ENCODE results near the gene OR2G6. TPM values are rescaled to one million over a fixed set of nuclear protein-coding genes. Genes with fewer than 3 reads are reported as not detected.
"Not testable (repeated sequence)": the region's sequence is repeated elsewhere in the genome, so short reads cannot be mapped to it uniquely, and the experiment has no call there.

Gene OR2G6
- total and polyA plus RNA-seq, 2 of the 8 experiments (the other 6 are each of a cell fraction or from before 2014, with no cell fraction given) = not detected

DNA sequence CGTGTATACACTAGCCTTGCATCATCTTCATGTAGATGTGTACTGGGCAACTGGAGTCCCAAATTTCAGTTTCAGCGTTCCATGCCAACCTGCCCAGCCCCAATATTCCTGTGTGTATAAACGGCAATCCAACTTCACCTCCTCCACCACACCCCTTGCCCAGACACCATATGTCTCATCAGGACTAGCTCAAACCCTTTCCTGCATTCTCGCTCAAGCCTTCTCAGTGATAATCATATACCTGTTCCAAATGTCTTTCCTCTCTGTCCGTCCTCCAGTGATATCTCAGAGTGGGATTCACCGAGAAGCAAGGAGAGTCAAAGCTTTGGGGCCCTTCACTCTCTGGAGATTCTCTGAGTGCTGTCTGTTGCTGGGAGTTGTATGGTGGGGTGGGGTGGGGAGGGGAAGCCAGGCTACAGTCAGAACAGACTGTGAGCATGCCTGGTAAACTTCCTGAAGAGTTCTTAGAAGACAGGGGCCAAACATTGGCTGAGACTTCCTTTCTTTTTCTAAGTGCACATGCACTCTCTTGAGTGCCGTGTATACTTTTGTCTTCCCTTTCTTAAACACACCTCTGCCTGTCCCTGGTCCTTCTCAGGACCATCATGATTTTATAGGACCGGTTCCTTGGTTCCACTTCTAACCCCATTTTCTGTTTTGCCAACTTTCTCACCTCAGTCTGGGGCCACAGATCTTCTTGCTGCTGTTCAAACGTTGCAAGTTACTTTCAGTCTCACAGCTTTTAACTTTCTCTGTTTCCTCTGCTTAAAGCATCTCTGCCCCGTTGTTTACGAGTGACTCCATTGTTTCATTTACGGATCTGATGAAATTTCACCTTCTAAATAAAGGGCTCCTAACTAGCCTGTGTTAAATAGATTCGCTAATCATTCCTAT lies 25.9 kb upstream of the OR2G6 start:
- WGBS, 2 experiments (ENCODE audit: extremely low coverage in 1 of 2, insufficient coverage in 1 of 2, insufficient read length in 1 of 2, insufficient replicate concordance in 2 of 2, low coverage in 1 of 2, low lambda C conversion rate in 2 of 2, missing lambda C conversion rate in 1 of 2) = 68% methylated on average over 12 of the region's 13 CpGs; no CpG with 5 or more reads in 1 of the 2 experiments
- H4K8ac ChIP-seq (ENCODE audit: extremely low read depth, insufficient read depth, low read length); H2BK20ac ChIP-seq (ENCODE audit: low read length); H2AK5ac ChIP-seq (ENCODE audit: low read depth, low read length); H3K23ac ChIP-seq (ENCODE audit: insufficient read length); H2AFZ ChIP-seq (ENCODE audit: low read length); H3K79me2 ChIP-seq (ENCODE audit: control insufficient read depth in 1 of 2, insufficient read depth in 2 of 2, low read length in 2 of 2); DNase-seq (ENCODE audit: low read depth in 1 of 2, low spot score in 2 of 2); H2BK12ac ChIP-seq (ENCODE audit: low read depth, low read length); H3K4me2 ChIP-seq (ENCODE audit: insufficient read depth in 1 of 2, low read depth in 2 of 2, low read length in 2 of 2); H3K23me2 ChIP-seq (ENCODE audit: low read depth, low read length); H2BK120ac ChIP-seq (replicated peaks; ENCODE audit: low read depth, low read length); H3K36me3 ChIP-seq (ENCODE audit: control insufficient read depth in 2 of 4, insufficient read depth in 4 of 4, low read length in 3 of 4); H3K18ac ChIP-seq (ENCODE audit: extremely low read depth, low read length); H3K27ac ChIP-seq (ENCODE audit: low read depth, low read length); H3K9me3 ChIP-seq (ENCODE audit: insufficient read depth in 2 of 2, low read depth in 1 of 2, low read length in 1 of 2); H3K27me3 ChIP-seq (replicated peaks in 1 of 4; ENCODE audit: control insufficient read depth in 3 of 4, extremely low read depth in 1 of 4, insufficient read depth in 3 of 4, low read length in 3 of 4); H4K20me1 ChIP-seq (replicated peaks in 1 of 2; ENCODE audit: control insufficient read depth in 1 of 2, insufficient read depth in 2 of 2, low read length in 2 of 2); H3K56ac ChIP-seq (replicated peaks; ENCODE audit: insufficient read length, low read depth, low read length); H3K4me1 ChIP-seq (replicated peaks in 1 of 4; ENCODE audit: control insufficient read depth in 3 of 4, insufficient read depth in 4 of 4, low read length in 3 of 4); H3K9ac ChIP-seq (replicated peaks in 1 of 4; ENCODE audit: extremely low read depth in 1 of 4, low read depth in 3 of 4, low read length in 3 of 4); H2BK5ac ChIP-seq (ENCODE audit: low read depth, low read length); POLR2A ChIA-PET (ENCODE audit: partially characterized antibody); FAIRE-seq; H3K79me1 ChIP-seq (ENCODE audit: low read depth, low read length); H4K91ac ChIP-seq (replicated peaks; ENCODE audit: insufficient read length, low read length); H4K5ac ChIP-seq (ENCODE audit: insufficient read length, low read depth, low read length); H3K4me3 ChIP-seq (ENCODE audit: extremely low read depth in 1 of 4, insufficient read depth in 2 of 4, low read depth in 3 of 4, low read length in 4 of 4); H3K4ac ChIP-seq (replicated peaks; ENCODE audit: insufficient read length, low read depth, low read length); CTCF ChIA-PET (ENCODE audit: partially characterized antibody); H2BK15ac ChIP-seq (ENCODE audit: low read length); H3K14ac ChIP-seq (ENCODE audit: insufficient read length): not testable (repeated sequence)

DNA sequence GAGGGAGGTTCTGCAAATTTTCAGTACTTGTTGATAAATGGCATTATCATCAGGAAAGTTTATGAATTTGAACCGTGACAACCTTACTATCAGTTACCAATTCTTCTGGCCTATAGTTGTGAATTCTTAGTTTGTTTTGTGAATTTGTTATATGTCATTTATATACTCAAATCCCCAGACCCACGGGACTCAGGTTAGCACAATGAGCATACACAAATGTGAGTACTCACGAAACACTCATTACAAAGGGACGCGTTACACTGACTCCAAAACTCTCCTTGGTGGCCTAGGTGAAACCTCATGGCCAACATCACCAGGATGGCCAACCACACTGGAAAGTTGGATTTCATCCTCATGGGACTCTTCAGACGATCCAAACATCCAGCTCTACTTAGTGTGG lies 19.6 kb upstream of the OR2G6 start, which contains the start of gene OR2T5:
TSS of gene OR2T5 (plus strand) at position 301 of the 400 bp plus-strand sequence. CDS start at position 301, 0 bp downstream.
- H3K4ac ChIP-seq (replicated peaks; ENCODE audit: insufficient read length, low read depth, low read length); H4K5ac ChIP-seq (ENCODE audit: insufficient read length, low read depth, low read length); H3K36me3 ChIP-seq (ENCODE audit: control insufficient read depth in 2 of 4, insufficient read depth in 4 of 4, low read length in 3 of 4); H4K20me1 ChIP-seq (replicated peaks in 1 of 2; ENCODE audit: control insufficient read depth in 1 of 2, insufficient read depth in 2 of 2, low read length in 2 of 2); H3K27ac ChIP-seq (ENCODE audit: low read depth, low read length); H2BK120ac ChIP-seq (replicated peaks; ENCODE audit: low read depth, low read length); H2AK5ac ChIP-seq (ENCODE audit: low read depth, low read length); H3K4me1 ChIP-seq (replicated peaks in 1 of 4; ENCODE audit: control insufficient read depth in 3 of 4, insufficient read depth in 4 of 4, low read length in 3 of 4); H3K4me2 ChIP-seq (ENCODE audit: insufficient read depth in 1 of 2, low read depth in 2 of 2, low read length in 2 of 2); H3K9me3 ChIP-seq (ENCODE audit: insufficient read depth in 2 of 2, low read depth in 1 of 2, low read length in 1 of 2); H4K8ac ChIP-seq (ENCODE audit: extremely low read depth, insufficient read depth, low read length); H2BK15ac ChIP-seq (ENCODE audit: low read length); H3K4me3 ChIP-seq (ENCODE audit: extremely low read depth in 1 of 4, insufficient read depth in 2 of 4, low read depth in 3 of 4, low read length in 4 of 4); H3K14ac ChIP-seq (ENCODE audit: insufficient read length); H4K91ac ChIP-seq (replicated peaks; ENCODE audit: insufficient read length, low read length); H2AFZ ChIP-seq (ENCODE audit: low read length); H3K56ac ChIP-seq (replicated peaks; ENCODE audit: insufficient read length, low read depth, low read length); H3K79me2 ChIP-seq (ENCODE audit: control insufficient read depth in 1 of 2, insufficient read depth in 2 of 2, low read length in 2 of 2); H2BK5ac ChIP-seq (ENCODE audit: low read depth, low read length); POLR2A ChIA-PET (ENCODE audit: partially characterized antibody); H3K23ac ChIP-seq (ENCODE audit: insufficient read length); H3K18ac ChIP-seq (ENCODE audit: extremely low read depth, low read length); FAIRE-seq; DNase-seq (ENCODE audit: low read depth in 1 of 2, low spot score in 2 of 2); H2BK12ac ChIP-seq (ENCODE audit: low read depth, low read length); H3K79me1 ChIP-seq (ENCODE audit: low read depth, low read length); H3K23me2 ChIP-seq (ENCODE audit: low read depth, low read length); H3K9ac ChIP-seq (replicated peaks in 1 of 4; ENCODE audit: extremely low read depth in 1 of 4, low read depth in 3 of 4, low read length in 3 of 4); H2BK20ac ChIP-seq (ENCODE audit: low read length); H3K27me3 ChIP-seq (replicated peaks in 1 of 4; ENCODE audit: control insufficient read depth in 3 of 4, extremely low read depth in 1 of 4, insufficient read depth in 3 of 4, low read length in 3 of 4); CTCF ChIA-PET (ENCODE audit: partially characterized antibody): not testable (repeated sequence)
- 90% methylated on average over 4 of the region's 6 CpGs; no CpG with 5 or more reads in 1 of the 2 experiments for WGBS, 2 experiments (ENCODE audit: extremely low coverage in 1 of 2, insufficient coverage in 1 of 2, insufficient read length in 1 of 2, insufficient replicate concordance in 2 of 2, low coverage in 1 of 2, low lambda C conversion rate in 2 of 2, missing lambda C conversion rate in 1 of 2)
